CD4-positive, alpha-beta T cell (primary cell): ENCODE measurements around the gene FGGY. TPM values are rescaled to one million over a fixed set of nuclear protein-coding genes. Genes with fewer than 3 reads are reported as not detected.

Source experiments
- ATAC-seq: fragments of 200-7000 bp; cut with Tn5 transposase; one replicate; pipeline ENCODE4 v1.10.0; 2022; ENCODE audit warnings: mild to moderate bottlenecking; ENCODE audit not compliant: poor library complexity
- CTCF ChIA-PET: fragments of 350-600 bp; sonication (Branson Sonifier 250); formaldehyde crosslinking; loops from one replicate; lab custom pipeline; 2021; ENCODE audit warnings: antibody characterized with exemption, inconsistent platforms; lab: Charles Lee
- POLR2A ChIA-PET: fragments of 350-600 bp; sonication (Branson Sonifier 250); formaldehyde crosslinking; loops from one replicate; lab custom pipeline; 2021; ENCODE audit warnings: antibody characterized with exemption, inconsistent platforms; lab: Charles Lee
- DNase-seq, 14 experiments: peaks; one replicate each; pipeline ENCODE4 v3.0.0-alpha.2; 2013 to 2020; ENCODE audit warnings: mixed read lengths in 2 of 14
- H3K27ac ChIP-seq, 2 donors: one replicate each; pipeline versions ENCODE4 v1.5.1 to v1.7.0; 2013; ENCODE audit warnings: low read length in 2 of 2, low read depth in 1 of 2, mild to moderate bottlenecking in 1 of 2
- H3K27me3 ChIP-seq, 2 experiments: 1 replicate in 1 of 2; 2 replicates in 1 of 2; pipeline versions ENCODE4 v1.6.1 to v1.7.0; 2013; ENCODE audit warnings: low read length in 2 of 2, control low read depth in 1 of 2, mild to moderate bottlenecking in 1 of 2, moderate library complexity in 1 of 2; ENCODE audit not compliant: insufficient read depth in 2 of 2, control insufficient read depth in 1 of 2
- H3K36me3 ChIP-seq: one replicate; pipeline ENCODE4 v1.6.1; 2013; ENCODE audit warnings: low read length, control low read depth; ENCODE audit not compliant: insufficient read depth
- H3K4me1 ChIP-seq: one replicate; pipeline ENCODE4 v1.6.1; 2013; ENCODE audit warnings: low read length, control low read depth; ENCODE audit not compliant: insufficient read depth
- H3K4me3 ChIP-seq: one replicate; pipeline ENCODE4 v1.5.1; 2013; ENCODE audit warnings: mild to moderate bottlenecking, low read length, moderate library complexity
- H3K9me3 ChIP-seq, 2 experiments: 1 replicate in 1 of 2; 2 replicates in 1 of 2; pipeline versions ENCODE4 v1.6.1 to v1.7.0; 2013; ENCODE audit warnings: low read length in 2 of 2, mild to moderate bottlenecking in 2 of 2, control low read depth in 1 of 2, moderate library complexity in 1 of 2; ENCODE audit not compliant: control insufficient read depth in 1 of 2, insufficient read depth in 1 of 2
- H3K27ac Mint-ChIP-seq: one replicate; pipeline ENCODE4 v1.8.0; 2020; ENCODE audit warnings: mixed read lengths
- H3K27me3 Mint-ChIP-seq: one replicate; pipeline ENCODE4 v1.8.0; 2021; ENCODE audit warnings: mixed read lengths
- H3K36me3 Mint-ChIP-seq: one replicate; pipeline ENCODE4 v1.8.0; 2021; ENCODE audit warnings: low read depth, mixed read lengths
- H3K4me1 Mint-ChIP-seq: one replicate; pipeline ENCODE4 v1.8.0; 2021; ENCODE audit warnings: low read depth, mixed read lengths
- H3K4me3 Mint-ChIP-seq: one replicate; pipeline ENCODE4 v1.8.0; 2020; ENCODE audit warnings: mild to moderate bottlenecking, mixed read lengths
- H3K9me3 Mint-ChIP-seq: one replicate; pipeline ENCODE4 v1.8.0; 2020; ENCODE audit warnings: mixed read lengths
- intact Hi-C, 2 experiments: fragments of 100-400 bp; cut with DNase I in 1 of 2; cut with micrococcal nuclease in 1 of 2; formaldehyde crosslinking; loops; one replicate each; pipeline versions ENCODE4 v1.15.1 to v1.9.0; 2023 to 2025; cut with DNase I, micrococcal nuclease
- total RNA-seq, 174 experiments: library from RNA in 2 of 174; stranded (reverse) in 2 of 174; gene quantifications; one replicate each; pipeline ENCODE4 v1.2.3 and lab custom pipeline; 2021 to 2026
- TF ChIP-seq, protein P1 (sequence below): fragments of 200-600 bp; IDR thresholded peaks from one replicate; pipeline ENCODE4 v1.8.0; 2022; ENCODE audit warnings: antibody characterized with exemption, mild to moderate bottlenecking

FGGY gene
- total RNA-seq, 2 experiments from 2014 or later = 9.5 to 10.0 TPM

DNA sequence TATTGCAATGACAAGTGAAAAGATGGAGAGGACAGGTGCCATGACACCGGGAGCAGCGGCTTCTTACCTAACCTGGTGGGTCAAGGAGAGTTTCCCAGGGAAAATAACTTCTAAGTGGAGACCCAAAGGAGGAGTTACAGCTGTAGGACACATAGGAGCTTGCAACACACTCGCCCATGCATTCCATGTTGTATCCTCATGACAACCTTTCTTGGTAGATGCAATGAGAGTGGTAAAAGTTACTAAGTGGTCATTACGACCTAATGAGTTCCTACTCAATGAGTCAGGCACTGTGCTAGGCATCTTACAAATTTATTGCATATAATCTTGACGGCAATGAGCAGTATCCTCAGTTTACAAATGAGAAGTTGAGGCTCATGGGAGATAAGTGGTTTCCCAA lies 398.4 kb downstream of the FGGY start:
- Mint-ChIP-seq H3K27me3 (no peaks in the 10 kb centered on the region), H3K4me3 (no peak overlapping the region), H3K9me3 (no peaks in the 10 kb centered on the region), H3K36me3 (no peaks in the 10 kb centered on the region), H3K4me1 (peaks cover 13% of the 10 kb centered on the region), H3K27ac (no peak overlapping the region)
- TF ChIP-seq, protein P1, sequence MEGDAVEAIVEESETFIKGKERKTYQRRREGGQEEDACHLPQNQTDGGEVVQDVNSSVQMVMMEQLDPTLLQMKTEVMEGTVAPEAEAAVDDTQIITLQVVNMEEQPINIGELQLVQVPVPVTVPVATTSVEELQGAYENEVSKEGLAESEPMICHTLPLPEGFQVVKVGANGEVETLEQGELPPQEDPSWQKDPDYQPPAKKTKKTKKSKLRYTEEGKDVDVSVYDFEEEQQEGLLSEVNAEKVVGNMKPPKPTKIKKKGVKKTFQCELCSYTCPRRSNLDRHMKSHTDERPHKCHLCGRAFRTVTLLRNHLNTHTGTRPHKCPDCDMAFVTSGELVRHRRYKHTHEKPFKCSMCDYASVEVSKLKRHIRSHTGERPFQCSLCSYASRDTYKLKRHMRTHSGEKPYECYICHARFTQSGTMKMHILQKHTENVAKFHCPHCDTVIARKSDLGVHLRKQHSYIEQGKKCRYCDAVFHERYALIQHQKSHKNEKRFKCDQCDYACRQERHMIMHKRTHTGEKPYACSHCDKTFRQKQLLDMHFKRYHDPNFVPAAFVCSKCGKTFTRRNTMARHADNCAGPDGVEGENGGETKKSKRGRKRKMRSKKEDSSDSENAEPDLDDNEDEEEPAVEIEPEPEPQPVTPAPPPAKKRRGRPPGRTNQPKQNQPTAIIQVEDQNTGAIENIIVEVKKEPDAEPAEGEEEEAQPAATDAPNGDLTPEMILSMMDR = no peak
- DNase-seq (no peak), ATAC-seq (no peak)
- Histone ChIP-seq H3K9me3 (no peaks in the 10 kb centered on the region), H3K27ac (no peak overlapping the region), H3K4me1 (peaks cover 12% of the 10 kb centered on the region), H3K4me3 (no peak overlapping the region), H3K36me3 (no peaks in the 10 kb centered on the region), H3K27me3 (no peaks in the 10 kb centered on the region)
- ChIA-PET POLR2A (no interaction called here), CTCF (no interaction called here)
- intact Hi-C loops = loop anchor here (5.0 to 10.0 kb wide), 4 partner anchors 618 to 1183 kb away; no protein-coding TSS in a partner anchor

GRCh38 chr1:59696421-59697115 lies 399.7 kb downstream of the FGGY start:
- no peaks in the 10 kb centered on the region for H3K36me3 ChIP-seq
- no peak for ATAC-seq
- ChIA-PET CTCF (interaction anchor here (0.6 kb wide), 1 partner anchor 955 kb away, joined by 3 read pairs; no protein-coding TSS in a partner anchor), POLR2A (interaction anchor here (3.3 kb wide), 1 partner anchor 913 kb away, joined by 33 read pairs; the partner anchor contains the start of gene JUN)
- H3K4me1 ChIP-seq = peaks cover 12% of the 10 kb centered on the region
- H3K9me3 ChIP-seq = no peaks in the 10 kb centered on the region
- intact Hi-C loops = loop anchor here (5.0 to 10.0 kb wide), 4 partner anchors 619 to 1184 kb away; no protein-coding TSS in a partner anchor
- H3K4me3 Mint-ChIP-seq = peak overlapping the region; percentile 83
- no peaks in the 10 kb centered on the region for H3K9me3 Mint-ChIP-seq
- no peaks in the 10 kb centered on the region for H3K36me3 Mint-ChIP-seq
- no peak overlapping the region for H3K27ac Mint-ChIP-seq
- H3K27ac ChIP-seq = no peak overlapping the region
- peaks cover 13% of the 10 kb centered on the region for H3K4me1 Mint-ChIP-seq
- H3K27me3 ChIP-seq = no peaks in the 10 kb centered on the region
- H3K27me3 Mint-ChIP-seq = no peaks in the 10 kb centered on the region
- H3K4me3 ChIP-seq = peak overlapping the region; percentile 24
- peak in 2 of 14 experiments; percentile 34 to 35 for DNase-seq
- TF ChIP-seq, protein P1 = no peak

DNA sequence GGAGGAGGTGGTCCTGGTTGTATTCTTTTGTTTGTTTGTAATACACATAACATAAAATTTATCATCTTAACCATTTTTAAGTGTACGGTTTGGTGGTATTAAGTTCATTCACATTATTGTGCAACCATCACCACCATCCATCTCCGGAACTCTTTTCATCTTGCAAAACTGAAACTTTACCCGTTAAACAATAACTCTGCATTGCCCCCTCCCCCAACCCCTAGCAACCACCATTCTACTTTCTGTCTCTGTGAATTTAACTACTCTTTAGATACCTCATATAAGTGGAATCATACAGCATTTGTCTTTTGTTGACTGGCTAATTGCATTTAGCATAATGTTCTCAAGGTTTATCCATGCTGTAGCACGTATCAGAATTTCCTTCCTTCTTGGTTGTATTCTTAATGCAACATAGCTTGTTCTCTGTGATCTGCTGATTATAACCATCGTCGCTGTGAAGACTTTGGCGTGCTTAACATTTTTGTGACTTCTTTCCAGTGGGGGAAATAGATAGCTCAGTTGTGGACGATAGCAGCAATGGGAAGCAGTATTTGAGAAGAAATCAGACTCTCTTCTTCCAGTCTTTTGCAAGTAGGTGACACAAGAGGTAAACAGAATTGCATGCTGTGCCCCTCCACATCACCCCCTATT lies 400.4 kb downstream of the FGGY start:
- CTCF ChIA-PET = no interaction called here
- DNase-seq (peak in 8 of 14 experiments; percentile 7 to 44 (median 31)), ATAC-seq (peak; percentile 66)
- Histone ChIP-seq H3K4me1 (peaks cover 12% of the 10 kb centered on the region), H3K9me3 (no peaks in the 10 kb centered on the region), H3K36me3 (no peaks in the 10 kb centered on the region), H3K27me3 (no peaks in the 10 kb centered on the region), H3K27ac (no peak overlapping the region), H3K4me3 (peak overlapping the region; percentile 24)
- POLR2A ChIA-PET = interaction anchor here (3.3 kb wide), 1 partner anchor 913 kb away, joined by 33 read pairs; the partner anchor contains the start of gene JUN
- Mint-ChIP-seq H3K4me1 (peaks cover 13% of the 10 kb centered on the region), H3K36me3 (no peaks in the 10 kb centered on the region), H3K9me3 (no peaks in the 10 kb centered on the region), H3K4me3 (peak overlapping the region; percentile 83), H3K27me3 (no peaks in the 10 kb centered on the region), H3K27ac (peak overlapping the region; percentile 22)
- intact Hi-C loops = loop anchor here (5.0 to 10.0 kb wide), 4 partner anchors 620 to 1185 kb away; no protein-coding TSS in a partner anchor
- TF ChIP-seq, protein P1 = no peak
